Activated naive CD4-positive, alpha-beta T cell treated with anti-CD3 and anti-CD28 coated beads, Interleukin-2, amount 50 U/mL, for 16 hours (primary cell): ENCODE data around the gene THADA.
"Not testable (repeated sequence)": the region's sequence is repeated elsewhere in the genome, so short reads cannot be mapped to it uniquely, and the experiment has no call there.

Source experiments
- DNase-seq: peaks from one replicate; pipeline ENCODE4 v3.0.0-alpha.2; 2020

THADA gene

DNA sequence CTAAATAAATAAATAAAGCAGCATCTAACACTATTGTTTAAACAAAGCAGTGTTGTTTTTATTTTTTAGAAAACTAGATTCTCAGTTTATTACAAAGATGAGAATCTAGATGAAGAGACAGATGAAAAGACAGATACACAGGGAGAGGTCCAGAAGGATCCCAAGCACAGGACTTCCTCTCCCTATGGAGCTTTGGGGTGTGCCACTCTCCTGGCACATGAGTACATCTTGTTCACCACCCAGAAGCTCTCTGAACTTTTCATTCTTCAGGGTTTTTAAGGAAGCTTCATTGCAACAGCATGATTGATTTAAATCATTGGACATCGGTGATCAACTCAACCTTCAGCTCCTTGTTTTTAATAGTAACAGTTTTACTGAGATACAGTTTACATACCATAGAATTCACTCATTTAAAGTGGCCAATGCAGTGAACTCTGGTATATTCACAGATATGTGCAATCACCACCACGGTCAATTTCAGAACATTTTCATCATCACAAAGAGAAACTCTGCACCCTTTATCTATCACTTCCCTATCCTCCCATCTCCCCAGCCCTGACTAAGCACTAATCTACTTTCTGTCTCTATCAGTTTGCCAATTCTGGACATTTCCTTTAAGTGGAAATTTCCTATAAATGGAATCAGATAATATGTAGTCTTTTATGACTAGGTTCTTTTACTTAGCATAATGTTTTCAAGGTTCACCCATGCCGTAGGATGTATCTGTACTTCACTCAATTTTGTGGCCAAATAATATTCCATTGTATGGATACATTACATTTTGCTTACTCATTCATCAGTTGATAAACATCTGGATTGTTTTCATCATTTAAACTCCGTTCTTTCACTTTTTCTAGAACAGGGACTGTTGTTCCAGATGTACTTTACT is 307.2 kb downstream of the THADA start:
- DNase-seq = no peak

- no peak for DNase-seq
Measured at GRCh38 chr2:43285987-43286386, 309.9 kb downstream of the THADA start.

- DNase-seq = no peak
Measured at GRCh38 chr2:43284967-43285366, 310.9 kb downstream of the THADA start.

- not testable (repeated sequence) for DNase-seq
Measured at GRCh38 chr2:43284347-43284746, 311.5 kb downstream of the THADA start.

DNA sequence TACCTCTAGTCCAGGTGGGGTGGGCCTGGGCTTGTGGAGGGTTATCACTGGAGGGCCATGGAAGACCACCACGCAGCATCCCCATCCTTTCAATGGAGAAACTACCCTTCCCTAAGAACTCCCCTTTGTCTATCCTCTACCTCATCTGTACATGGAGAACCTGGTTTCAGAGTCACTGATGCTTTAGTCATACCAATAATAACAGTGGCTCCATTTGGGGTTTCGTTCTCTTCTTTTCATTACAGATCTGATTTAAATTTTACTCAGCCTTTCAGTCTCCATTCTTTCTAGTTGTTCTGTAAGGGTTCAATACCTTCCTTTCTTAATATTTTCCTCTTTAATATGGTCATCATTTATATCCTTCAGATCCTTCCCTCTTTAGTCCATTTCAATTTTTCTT is 314.8 kb downstream of the THADA start:
- DNase-seq = no peak

GRCh38 chr2:43279317-43279840 is 316.5 kb downstream of the THADA start:
- no peak for DNase-seq

DNA sequence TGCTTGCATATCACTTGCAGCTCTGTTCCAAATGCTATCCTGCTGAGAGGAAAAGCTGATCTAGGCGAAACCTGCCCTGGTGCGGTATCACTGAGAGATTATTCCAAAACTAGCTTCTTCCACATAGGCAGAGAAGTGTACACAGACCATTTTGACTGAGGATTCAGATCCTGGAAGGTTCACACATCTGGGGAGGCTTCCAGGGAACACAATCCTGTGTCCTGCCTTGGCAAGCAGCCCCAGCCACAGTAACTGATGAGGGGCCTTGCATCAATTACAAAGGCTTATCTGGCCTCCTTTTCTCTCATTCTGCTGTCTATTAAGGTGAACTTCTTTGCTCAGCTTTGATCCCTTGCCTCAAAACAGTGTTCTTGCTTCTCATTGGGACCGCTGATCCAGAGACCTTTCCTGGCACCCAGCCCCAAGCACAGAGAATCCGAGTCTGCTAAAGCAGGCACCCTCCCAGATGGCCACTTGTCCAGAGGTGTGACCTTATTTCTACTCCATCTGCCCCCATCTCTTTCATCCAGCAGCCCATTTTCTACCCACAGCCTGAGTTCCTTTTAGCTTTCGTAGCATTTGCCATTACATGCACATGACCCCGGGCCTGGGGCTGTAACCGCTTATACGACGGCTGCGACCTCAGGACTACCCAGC is 317.1 kb downstream of the THADA start:
- no peak for DNase-seq

- no peak for DNase-seq
Measured at GRCh38 chr2:43276962-43277391, 318.9 kb downstream of the THADA start.

DNA sequence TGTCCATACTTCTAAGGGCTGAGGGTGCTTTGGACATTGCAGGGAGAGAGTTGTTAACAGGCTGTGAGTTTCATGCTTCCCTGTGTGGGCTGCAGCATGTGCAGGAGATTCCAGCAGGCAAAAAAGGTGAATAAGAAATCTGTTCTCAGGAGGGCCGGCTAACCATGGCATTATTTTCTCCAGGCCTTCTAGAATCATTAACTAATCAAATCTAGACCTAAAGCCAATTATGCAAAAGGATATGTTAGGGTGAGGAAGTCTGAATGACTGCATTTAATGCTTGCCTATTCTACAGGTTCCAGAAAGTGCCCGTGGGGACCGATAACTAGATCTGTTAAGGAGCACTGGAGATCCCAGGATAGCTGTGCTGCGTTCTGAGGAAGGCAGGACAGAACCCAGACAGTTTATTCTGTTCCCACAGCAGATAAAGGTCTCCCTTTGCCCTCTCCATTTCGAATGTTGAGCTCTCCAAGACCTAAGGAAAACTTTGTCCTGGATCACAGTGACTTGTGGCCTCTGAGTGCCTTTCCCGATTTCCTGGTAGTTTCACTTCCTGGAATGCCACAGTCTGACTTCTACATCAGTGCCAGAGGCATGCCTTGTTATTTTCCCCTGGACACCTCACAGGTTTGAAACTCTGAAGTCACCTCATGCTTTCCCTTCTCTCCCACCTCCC is 319.4 kb downstream of the THADA start:
- DNase-seq = no peak

GRCh38 chr2:43274721-43275120 is 321.1 kb downstream of the THADA start:
- no peak for DNase-seq

DNA sequence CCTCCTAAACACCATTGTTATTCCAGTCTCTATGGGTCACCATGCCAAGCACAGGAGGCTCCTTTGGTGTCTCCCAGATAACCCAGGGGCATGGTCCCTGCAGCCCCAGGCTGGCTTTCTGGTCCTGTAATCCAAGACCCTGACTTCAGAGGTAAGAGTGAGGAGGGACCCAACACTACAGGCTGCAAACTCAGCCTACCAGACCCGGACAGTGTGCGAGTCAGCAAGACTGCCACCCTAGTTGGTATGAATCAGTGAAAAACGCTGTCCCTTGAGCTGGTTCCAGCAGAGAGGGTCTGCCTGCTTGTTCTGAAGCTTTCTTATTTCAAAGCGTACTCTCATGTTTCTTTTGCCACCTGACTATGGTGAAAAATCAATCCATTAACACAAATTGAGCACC is 321.8 kb downstream of the THADA start:
- no peak for DNase-seq

DNA sequence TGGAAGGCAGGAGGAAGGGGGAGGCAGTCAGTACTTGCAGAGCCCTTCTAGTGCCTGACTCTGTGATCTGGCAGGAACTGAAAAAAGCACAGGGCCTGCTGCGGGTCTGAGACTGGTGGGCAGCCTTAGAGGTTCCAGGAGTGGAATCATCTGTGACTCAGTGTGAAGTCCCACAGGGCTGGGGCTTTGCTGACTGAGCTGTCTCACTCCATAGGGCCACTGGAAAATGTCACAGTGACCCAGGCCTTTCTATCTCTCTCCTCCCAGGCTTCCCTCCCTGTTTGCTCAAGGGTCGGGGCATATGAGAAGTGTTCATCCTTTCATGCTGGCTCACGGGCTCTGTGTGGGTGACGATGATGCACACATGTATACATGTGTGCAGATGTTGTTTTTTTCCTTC is 322.3 kb downstream of the THADA start:
- DNase-seq = no peak

DNA sequence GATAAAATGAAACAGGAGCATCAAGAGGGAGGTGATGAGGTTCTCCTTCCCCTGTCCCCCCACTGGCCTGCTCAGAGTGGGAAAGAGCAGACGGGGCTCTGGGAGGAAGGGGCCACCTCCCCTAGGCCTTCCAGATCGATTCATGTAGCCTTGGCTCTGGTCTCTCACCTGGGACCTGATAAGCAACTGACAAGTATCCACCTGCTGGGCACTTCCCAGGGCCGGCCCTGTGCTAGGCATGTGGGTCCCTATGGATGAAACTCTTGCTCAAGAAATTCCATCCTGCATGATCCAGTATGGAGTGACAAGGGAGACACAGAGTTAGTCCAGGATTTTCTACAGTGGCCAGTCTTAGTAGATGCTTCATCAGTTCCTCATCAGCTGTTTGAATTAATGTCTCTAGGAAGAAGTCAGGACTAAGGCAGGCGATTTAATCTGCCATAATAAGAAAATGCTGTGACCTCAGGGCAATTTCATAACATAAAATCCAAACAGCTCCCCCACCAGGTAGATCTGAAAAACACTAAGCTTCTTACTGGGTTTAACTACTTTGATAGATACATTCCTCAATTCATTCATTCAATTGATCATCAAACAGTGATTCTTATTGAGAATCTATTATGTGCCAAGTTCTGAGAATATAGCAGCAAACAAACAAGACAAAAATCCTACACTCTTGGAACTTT is 324.8 kb downstream of the THADA start:
- DNase-seq = no peak

DNA sequence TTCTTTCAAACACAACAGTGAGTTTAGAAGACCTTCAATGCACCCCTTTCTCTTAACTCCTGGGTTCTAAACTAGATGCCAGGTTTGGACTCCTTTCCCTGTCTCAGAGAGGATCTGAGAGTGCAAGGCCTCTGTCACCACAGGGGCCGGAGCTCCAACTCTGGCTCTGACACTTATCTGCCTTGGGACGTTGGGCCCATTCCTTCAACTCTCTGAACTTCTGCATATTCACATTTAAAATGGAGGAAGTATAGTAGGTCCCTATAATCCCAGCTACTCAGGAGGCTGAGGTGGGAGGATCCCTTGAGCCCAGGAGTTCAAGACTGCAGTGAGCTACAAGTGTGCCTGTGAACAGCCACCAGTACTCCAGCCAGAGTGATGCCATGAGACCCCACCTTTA is 325.4 kb downstream of the THADA start:
- no peak for DNase-seq

DNA sequence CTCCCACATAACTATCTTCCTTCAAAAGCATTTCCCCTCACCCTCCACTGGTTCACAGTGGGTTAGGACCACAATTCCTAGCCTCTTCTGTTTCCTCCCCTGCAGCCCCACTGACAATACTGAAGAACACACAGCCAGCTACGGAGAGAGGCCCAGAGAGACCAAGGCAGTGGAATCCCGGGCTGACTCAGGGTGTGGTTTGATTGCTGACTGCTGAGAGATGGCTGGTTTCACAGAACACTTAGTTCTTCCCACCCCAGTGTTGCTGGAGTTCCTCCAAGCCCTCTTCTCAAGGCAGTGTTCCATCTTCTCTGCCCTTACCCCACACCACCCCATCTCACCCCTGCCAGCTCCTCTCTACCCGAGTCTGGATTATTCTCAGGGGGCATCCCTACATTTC is 326.1 kb downstream of the THADA start:
- no peak for DNase-seq

DNA sequence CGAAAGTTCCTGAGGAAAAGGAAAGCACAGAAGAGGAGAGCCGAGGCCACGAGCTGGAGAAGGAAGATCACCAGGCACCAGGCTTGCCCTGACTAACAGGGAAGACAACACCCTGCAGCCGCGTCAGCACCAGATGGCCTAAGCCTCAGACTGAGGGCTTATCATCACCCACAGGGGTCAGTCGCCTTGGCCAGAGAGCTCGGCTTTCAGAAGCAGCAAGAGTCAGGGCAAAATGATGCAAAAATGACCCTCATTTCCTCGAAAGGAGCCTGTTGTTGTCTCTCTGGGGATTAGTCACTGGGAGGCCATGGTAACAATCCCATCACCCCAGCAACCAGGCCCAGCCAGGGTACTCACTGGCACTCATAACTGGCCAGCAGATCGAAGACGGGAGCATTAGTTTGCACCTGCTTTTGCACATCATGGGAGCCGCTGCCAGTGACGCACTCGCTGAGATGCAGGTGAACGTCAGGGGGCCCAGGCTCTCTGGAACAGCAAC is 326.7 kb downstream of the THADA start:
- no peak for DNase-seq

- no peak for DNase-seq
Measured at GRCh38 chr2:43268066-43268953, 327.5 kb downstream of the THADA start.

DNA sequence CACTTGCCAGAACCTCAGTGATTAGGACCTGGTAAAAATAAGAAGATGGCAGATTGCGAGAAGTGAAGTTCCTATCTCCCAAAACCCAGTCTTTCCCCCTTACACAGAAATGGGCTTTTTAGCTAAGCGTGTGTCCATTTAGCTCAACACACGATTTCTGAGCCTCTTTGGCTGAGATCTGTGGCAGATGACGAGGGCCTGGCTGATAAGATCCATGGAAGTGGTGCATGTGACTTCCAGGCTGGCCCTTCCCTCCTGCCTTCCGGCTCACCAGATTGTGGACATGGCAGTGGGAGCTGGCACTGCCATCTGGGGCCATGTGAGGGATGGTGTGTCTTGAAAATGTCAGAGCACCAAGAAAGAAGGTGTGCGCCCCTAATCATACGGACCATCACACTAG is 328.5 kb downstream of the THADA start:
- no peak for DNase-seq

DNA sequence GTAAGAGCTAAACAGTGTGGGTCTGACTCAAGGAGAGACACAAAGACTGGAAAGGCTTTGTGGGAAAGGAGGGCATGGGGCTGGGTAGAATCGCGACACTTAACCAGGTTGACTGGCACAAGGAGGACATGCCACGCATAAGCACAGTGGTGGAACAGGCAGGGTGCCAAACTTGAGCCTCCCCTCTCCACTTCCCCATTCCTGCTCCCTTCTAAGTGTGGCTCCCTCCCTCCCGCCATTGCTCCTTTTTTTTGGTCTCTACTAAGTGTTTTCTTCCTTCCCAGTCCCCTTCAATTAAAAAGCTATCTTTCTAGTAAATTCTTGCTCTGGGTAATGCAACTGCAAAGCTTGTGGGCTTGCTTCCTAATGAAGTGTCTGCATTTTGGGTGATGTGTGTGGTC is 329.1 kb downstream of the THADA start:
- no peak for DNase-seq

DNA sequence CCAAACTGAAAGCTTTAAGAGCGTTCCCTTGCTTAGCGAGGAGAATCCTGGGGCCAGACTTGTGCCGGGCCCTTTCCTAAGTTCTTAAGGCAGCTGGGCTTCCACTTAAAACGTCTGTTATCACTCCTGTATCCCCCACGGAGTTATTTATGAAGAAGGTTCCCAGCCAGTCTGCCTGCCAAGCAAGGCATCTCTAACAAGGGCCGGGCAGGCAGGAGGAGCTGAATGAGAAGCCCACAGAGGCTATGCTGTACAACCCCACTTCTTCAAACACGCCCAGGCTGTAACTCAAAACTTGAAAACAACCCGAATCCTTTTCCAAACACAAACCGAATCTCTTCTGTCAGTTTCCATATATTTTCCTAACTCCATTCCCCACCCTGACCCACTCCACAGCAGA is 330.4 kb downstream of the THADA start:
- DNase-seq = no peak

DNA sequence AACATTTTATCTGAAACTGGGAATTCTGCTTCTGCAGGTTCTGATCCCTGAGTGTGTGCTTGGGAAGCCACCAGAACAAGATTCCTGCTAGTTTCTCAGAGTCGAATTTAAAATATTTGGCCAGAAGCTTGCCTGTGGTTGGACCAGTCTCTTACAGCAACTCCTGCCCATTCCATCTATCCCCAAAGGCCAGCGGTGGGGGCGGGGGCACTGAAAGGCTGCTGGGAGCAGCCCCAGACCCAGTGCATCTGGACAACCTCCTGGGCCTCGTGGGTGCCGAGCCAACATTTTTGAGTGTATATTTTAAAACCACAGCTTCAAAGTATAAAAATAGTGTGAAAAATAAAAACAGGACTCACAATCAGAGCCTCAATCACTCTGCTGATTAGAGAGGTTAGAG is 330.8 kb downstream of the THADA start:
- DNase-seq = no peak

- no peak for DNase-seq
Measured at GRCh38 chr2:43262951-43263350, 332.9 kb downstream of the THADA start.
